SH-SY5Y (cell line): ENCODE data around the gene ADRA2C.

Experiments
- GATA2 ChIP-seq: IDR thresholded peaks from 2 replicates; pipeline ENCODE4 v1.6.1; 2011; ENCODE audit warnings: mild to moderate bottlenecking, low read depth, low read length
- GATA3 ChIP-seq: IDR thresholded peaks from 2 replicates; pipeline ENCODE4 v1.6.1; 2011; ENCODE audit warnings: low read depth, mild to moderate bottlenecking, low read length, moderate library complexity

The ADRA2C gene

GRCh38 chr4:3727847-3728469 lies 38.2 kb upstream of the ADRA2C start:
- TF ChIP-seq GATA3: no peak
- no peak for TF ChIP-seq GATA2

- no peak for TF ChIP-seq GATA3
- TF ChIP-seq GATA2: no peak
These were observed 36.9 kb upstream of the ADRA2C start for GRCh38 chr4:3729188-3729881.

- TF ChIP-seq GATA2 (no peak), GATA3 (no peak)
These were observed 36.3 kb upstream of the ADRA2C start for GRCh38 chr4:3729882-3730226.

- TF ChIP-seq GATA2 (no peak), GATA3 (no peak)
These were observed 35.6 kb upstream of the ADRA2C start for GRCh38 chr4:3730422-3731190.

GRCh38 chr4:3732076-3733028 lies 33.8 kb upstream of the ADRA2C start:
- TF ChIP-seq GATA3 (no peak), GATA2 (no peak)

GRCh38 chr4:3733195-3733594 lies 33.0 kb upstream of the ADRA2C start:
- TF ChIP-seq GATA2: no peak

- TF ChIP-seq GATA3: no peak
- no peak for TF ChIP-seq GATA2
These were observed 31.0 kb upstream of the ADRA2C start for GRCh38 chr4:3735196-3735595.

GRCh38 chr4:3736290-3736689 lies 29.9 kb upstream of the ADRA2C start:
- TF ChIP-seq GATA3: no peak
- TF ChIP-seq GATA2: no peak

GRCh38 chr4:3736806-3737205 lies 29.4 kb upstream of the ADRA2C start:
- TF ChIP-seq GATA2 (no peak), GATA3 (no peak)

GRCh38 chr4:3739577-3739976 lies 26.6 kb upstream of the ADRA2C start:
- no peak for TF ChIP-seq GATA2
- TF ChIP-seq GATA3: no peak

- TF ChIP-seq GATA3 (no peak), GATA2 (no peak)
These were observed 25.9 kb upstream of the ADRA2C start for GRCh38 chr4:3740256-3740655.

GRCh38 chr4:3741217-3742011 lies 24.8 kb upstream of the ADRA2C start:
- no peak for TF ChIP-seq GATA2
- TF ChIP-seq GATA3: no peak

GRCh38 chr4:3742610-3743009 lies 23.6 kb upstream of the ADRA2C start:
- TF ChIP-seq GATA2: no peak
- no peak for TF ChIP-seq GATA3

GRCh38 chr4:3744232-3744631 lies 22.0 kb upstream of the ADRA2C start:
- TF ChIP-seq GATA3 (no peak), GATA2 (no peak)

- no peak for TF ChIP-seq GATA2
- no peak for TF ChIP-seq GATA3
These were observed 21.3 kb upstream of the ADRA2C start for GRCh38 chr4:3744901-3745300.
